ENCODE measurements around the gene GMEB2. TPM values are rescaled to one million over a fixed set of nuclear protein-coding genes. Genes with fewer than 3 reads are reported as not detected.

GMEB2 gene
- total RNA-seq, 1 experiment from 2014 or later: 10.4 TPM

- no peak for DNase-seq (ENCODE audit: low read depth in 1 of 2, low spot score in 2 of 2)
Measured at GRCh38 chr20:63540417-63541186, 86.3 kb downstream of the GMEB2 start.

GRCh38 chr20:63539441-63540370 is 87.2 kb downstream of the GMEB2 start:
- no peaks in the 10 kb centered on the region for H3K9me3 ChIP-seq (replicated peaks)
- no peak for DNase-seq (ENCODE audit: low read depth in 1 of 2, low spot score in 2 of 2)
- no peak overlapping the region for H3K4me3 ChIP-seq
- H3K36me3 ChIP-seq: no peaks in the 10 kb centered on the region
- H3K27me3 ChIP-seq (replicated peaks): peaks cover 14% of the 10 kb centered on the region
- H3K4me1 ChIP-seq (replicated peaks): peaks cover 14% of the 10 kb centered on the region
- no peak overlapping the region for H3K27ac ChIP-seq

More at GRCh38 chr20:63540417-63541186, 86.3 kb downstream of the GMEB2 start:
- no peaks in the 10 kb centered on the region for H3K36me3 ChIP-seq
- no peaks in the 10 kb centered on the region for H3K9me3 ChIP-seq (replicated peaks)
- peaks cover 14% of the 10 kb centered on the region for H3K4me1 ChIP-seq (replicated peaks)
- H3K27ac ChIP-seq: no peak overlapping the region
- H3K4me3 ChIP-seq: no peak overlapping the region
- H3K27me3 ChIP-seq (replicated peaks): peaks cover 7% of the 10 kb centered on the region; the same call in 1 of the 2 replicates

DNA sequence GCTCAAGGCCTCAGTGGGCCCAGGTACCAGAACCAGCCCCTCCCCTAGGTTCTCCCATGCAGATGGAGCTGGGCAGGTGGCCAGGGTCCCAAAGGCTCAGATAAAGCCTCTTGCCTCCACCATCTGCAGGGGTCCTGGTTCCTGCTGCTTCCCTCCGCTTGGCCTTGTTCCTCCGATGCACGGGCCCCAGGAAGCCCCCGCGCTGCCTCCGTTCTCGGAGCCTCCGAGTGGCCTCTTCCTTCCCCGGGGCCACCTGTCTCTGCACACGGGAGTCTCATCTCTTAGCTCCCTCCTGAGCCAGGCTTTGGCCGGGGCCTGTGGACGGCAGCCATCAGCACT is 87.8 kb downstream of the GMEB2 start:
- H3K4me1 ChIP-seq (replicated peaks): peaks cover 14% of the 10 kb centered on the region
- peaks cover 18% of the 10 kb centered on the region for H3K27me3 ChIP-seq (replicated peaks)
- no peak overlapping the region for H3K27ac ChIP-seq
- no peak overlapping the region for H3K4me3 ChIP-seq
- H3K9me3 ChIP-seq (replicated peaks): no peaks in the 10 kb centered on the region
- no peak for DNase-seq (ENCODE audit: low read depth in 1 of 2, low spot score in 2 of 2)
- no peaks in the 10 kb centered on the region for H3K36me3 ChIP-seq

DNA sequence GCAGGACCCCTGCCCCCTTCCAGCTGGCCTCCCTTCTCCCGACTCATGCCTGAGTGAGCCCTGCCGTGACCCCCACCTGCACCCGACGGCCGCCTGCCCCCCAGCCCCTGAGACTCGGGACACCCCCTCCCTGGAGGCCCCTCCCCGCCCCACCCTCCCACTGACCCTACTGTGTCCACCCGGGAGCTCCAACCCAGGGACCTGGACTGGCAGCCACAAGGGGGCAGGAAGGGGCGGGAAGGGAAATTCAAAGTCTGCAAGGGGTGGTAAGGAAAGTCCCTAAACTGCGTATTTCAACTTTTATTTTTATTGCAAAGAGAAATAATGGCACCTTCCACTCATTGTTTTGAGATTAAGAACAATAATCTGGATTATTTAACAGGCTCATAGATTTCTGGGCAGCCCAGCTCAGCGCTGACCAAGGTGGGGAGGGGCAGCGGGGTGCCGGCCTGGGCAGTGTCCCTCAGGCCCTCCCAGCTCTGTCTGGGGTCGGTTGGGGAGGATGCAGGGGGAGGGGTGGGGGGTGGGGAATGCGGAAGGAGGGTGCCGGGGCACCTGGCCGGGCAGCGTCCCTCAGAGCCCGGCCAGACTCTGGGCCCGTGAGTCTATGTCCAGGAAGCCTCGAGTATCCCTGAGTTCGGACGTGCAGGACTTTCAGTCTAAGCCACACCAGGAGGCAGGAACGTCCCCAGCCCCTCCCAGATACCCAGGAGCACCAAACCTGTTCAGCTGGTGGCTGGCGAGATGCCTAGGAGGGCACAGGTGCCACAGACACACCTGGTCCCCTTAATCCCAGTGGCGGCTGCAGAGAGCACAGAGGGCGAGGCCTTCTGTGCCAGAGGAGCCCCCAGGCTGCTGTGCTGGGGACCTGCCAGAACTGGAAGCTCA is 88.5 kb downstream of the GMEB2 start:
- H3K36me3 ChIP-seq: no peaks in the 10 kb centered on the region
- peaks cover 20% of the 10 kb centered on the region for H3K27me3 ChIP-seq (replicated peaks)
- peaks cover 14% of the 10 kb centered on the region for H3K4me1 ChIP-seq (replicated peaks)
- no peak overlapping the region for H3K27ac ChIP-seq
- no peaks in the 10 kb centered on the region for H3K9me3 ChIP-seq (replicated peaks)
- H3K4me3 ChIP-seq: peak overlapping the region; percentile 15
- DNase-seq (ENCODE audit: low read depth in 1 of 2, low spot score in 2 of 2): peak in 1 of 2 experiments; percentile 72

Other genes starting within 250 kb of the GMEB2 start
- not detected in 2 replicates for gene KCNQ2, start 154.4 kb downstream of the GMEB2 start, total RNA-seq (2014; rRNA removed; shearing (Covaris generic))
- 5.2 and 13.0 TPM in 2 replicates for gene EEF1A2, start 128.0 kb downstream of the GMEB2 start, total RNA-seq (2014; rRNA removed; shearing (Covaris generic))
- gene PPDPF, start 106.3 kb downstream of the GMEB2 start, total RNA-seq (2014; rRNA removed; shearing (Covaris generic)): 47.2 and 56.7 TPM in 2 replicates
- not detected in 2 replicates for gene PTK6, start 89.7 kb downstream of the GMEB2 start, total RNA-seq (2014; rRNA removed; shearing (Covaris generic))
- gene SRMS, start 79.4 kb downstream of the GMEB2 start, total RNA-seq (2014; rRNA removed; shearing (Covaris generic)): not detected in 2 replicates
- gene FNDC11, start 72.9 kb downstream of the GMEB2 start, total RNA-seq (2014; rRNA removed; shearing (Covaris generic)): 0.11 TPM in 1 of 2 replicates, not detected in the other
- gene HELZ2, start 52.9 kb downstream of the GMEB2 start, total RNA-seq (2014; rRNA removed; shearing (Covaris generic)): 14.3 and 17.8 TPM in 2 replicates
- 1.3 and 4.6 TPM in 2 replicates for gene STMN3, start 26.3 kb upstream of the GMEB2 start, total RNA-seq (2014; rRNA removed; shearing (Covaris generic))
- gene RTEL1, start 31.2 kb upstream of the GMEB2 start, total RNA-seq (2014; rRNA removed; shearing (Covaris generic)): 8.4 and 11.0 TPM in 2 replicates
- gene TNFRSF6B, start 69.6 kb upstream of the GMEB2 start, total RNA-seq (2014; rRNA removed; shearing (Covaris generic)): 1.9 TPM in 1 of 2 replicates, not detected in the other
- gene ARFRP1, start 80.9 kb upstream of the GMEB2 start, total RNA-seq (2014; rRNA removed; shearing (Covaris generic)): 49.1 and 67.6 TPM in 2 replicates
- gene ZGPAT, start 80.9 kb upstream of the GMEB2 start, total RNA-seq (2014; rRNA removed; shearing (Covaris generic)): 22.8 and 43.9 TPM in 2 replicates
- 10.2 and 38.5 TPM in 2 replicates for gene LIME1, start 109.6 kb upstream of the GMEB2 start, total RNA-seq (2014; rRNA removed; shearing (Covaris generic))
- 66.9 and 95.6 TPM in 2 replicates for gene SLC2A4RG, start 112.7 kb upstream of the GMEB2 start, total RNA-seq (2014; rRNA removed; shearing (Covaris generic))
- 2.4 and 3.8 TPM in 2 replicates for gene ZBTB46, start 204.2 kb upstream of the GMEB2 start, total RNA-seq (2014; rRNA removed; shearing (Covaris generic))
- gene ABHD16B, start 234.4 kb upstream of the GMEB2 start, total RNA-seq (2014; rRNA removed; shearing (Covaris generic)): not detected in 2 replicates
- 76.4 and 101 TPM in 2 replicates for gene TPD52L2, start 238.2 kb upstream of the GMEB2 start, total RNA-seq (2014; rRNA removed; shearing (Covaris generic))